ENCODE measurements around the gene TAC4. TPM values are rescaled to one million over a fixed set of nuclear protein-coding genes. Genes with fewer than 3 reads are reported as not detected.
A peak's percentile ranks its signal among the peaks of the same experiment; 100 is the strongest.

The TAC4 gene
- total RNA-seq, 1 experiment from 2014 or later, result not detected

- Histone ChIP-seq H3K27me3 (replicated peaks; ENCODE audit: insufficient read depth, low read depth, low read length, poor library complexity) (no peaks in the 10 kb centered on the region), H3K27ac (ENCODE audit: low read depth, low read length, poor library complexity, severe bottlenecking) (no peak overlapping the region), H3K4me1 (ENCODE audit: insufficient read depth, low read length, poor library complexity, severe bottlenecking) (peaks cover 35% of the 10 kb centered on the region), H3K4me3 (ENCODE audit: low read depth, low read length, poor library complexity, severe bottlenecking) (no peak overlapping the region), H3K36me3 (ENCODE audit: insufficient read depth, low read length, poor library complexity, severe bottlenecking) (peaks cover 90% of the 10 kb centered on the region), H3K9me3 (ENCODE audit: low read depth, low read length, poor library complexity, severe bottlenecking) (no peaks in the 10 kb centered on the region)
- BruUV-seq (replicated peaks), result no TSS peak
- TF ChIP-seq CTCF (conservative IDR thresholded peaks at IDR 0.05; ENCODE audit: low read depth, low read length), result no peak
- no peak for TF ChIP-seq EZH2 (IDR thresholded peaks at IDR 0.05; ENCODE audit: borderline replicate concordance, low read depth, low read length, poor library complexity, severe bottlenecking)
- POLR2A ChIA-PET (ENCODE audit: low non-redundant PET), result no interaction called here
- intact Hi-C loops (cut with micrococcal nuclease; ENCODE audit: unreplicated experiment), result loop anchor here (5.0 kb wide), 1 partner anchor 49 kb away; no protein-coding TSS in a partner anchor
- CTCF ChIA-PET, result no interaction called here
- no peak for DNase-seq (ENCODE audit: low spot score)
Observed at GRCh38 chr17:49821466-49821865, 26.4 kb downstream of the TAC4 start.

- POLR2A ChIA-PET (ENCODE audit: low non-redundant PET), result no interaction called here
- CTCF ChIA-PET, result no interaction called here
- peaks cover 41% of the 10 kb centered on the region for H3K4me1 ChIP-seq (ENCODE audit: insufficient read depth, low read length, poor library complexity, severe bottlenecking)
- no peak overlapping the region for H3K4me3 ChIP-seq (ENCODE audit: low read depth, low read length, poor library complexity, severe bottlenecking)
- BruUV-seq (replicated peaks), result no TSS peak
- H3K27ac ChIP-seq (ENCODE audit: low read depth, low read length, poor library complexity, severe bottlenecking), result peak overlapping the region; percentile 39
- TF ChIP-seq CTCF (conservative IDR thresholded peaks at IDR 0.05; ENCODE audit: low read depth, low read length) (no peak), EZH2 (IDR thresholded peaks at IDR 0.05; ENCODE audit: borderline replicate concordance, low read depth, low read length, poor library complexity, severe bottlenecking) (no peak)
- DNase-seq (ENCODE audit: low spot score), result peak; percentile 51
- H3K36me3 ChIP-seq (ENCODE audit: insufficient read depth, low read length, poor library complexity, severe bottlenecking), result peaks cover 90% of the 10 kb centered on the region
- no peaks in the 10 kb centered on the region for H3K9me3 ChIP-seq (ENCODE audit: low read depth, low read length, poor library complexity, severe bottlenecking)
- H3K27me3 ChIP-seq (replicated peaks; ENCODE audit: insufficient read depth, low read depth, low read length, poor library complexity), result no peaks in the 10 kb centered on the region
- intact Hi-C loops (cut with micrococcal nuclease; ENCODE audit: unreplicated experiment), result loop anchor here (5.0 kb wide), 1 partner anchor 48 kb away; no protein-coding TSS in a partner anchor
Observed at GRCh38 chr17:49820773-49821172, 27.1 kb downstream of the TAC4 start.

- H3K4me1 ChIP-seq (ENCODE audit: insufficient read depth, low read length, poor library complexity, severe bottlenecking), result peaks cover 52% of the 10 kb centered on the region
- H3K27me3 ChIP-seq (replicated peaks; ENCODE audit: insufficient read depth, low read depth, low read length, poor library complexity), result no peaks in the 10 kb centered on the region
- ChIA-PET CTCF (interaction anchor here (0.6 kb wide), 1 partner anchor 34 kb away, joined by 3 read pairs; no protein-coding TSS in a partner anchor), POLR2A (ENCODE audit: low non-redundant PET) (no interaction called here)
- DNase-seq (ENCODE audit: low spot score), result no peak
- no peak overlapping the region for H3K4me3 ChIP-seq (ENCODE audit: low read depth, low read length, poor library complexity, severe bottlenecking)
- intact Hi-C loops (cut with micrococcal nuclease; ENCODE audit: unreplicated experiment), result loop anchor here (5.0 kb wide), 1 partner anchor 47 kb away; no protein-coding TSS in a partner anchor
- TF ChIP-seq CTCF (conservative IDR thresholded peaks at IDR 0.05; ENCODE audit: low read depth, low read length), result no peak
- no peak for TF ChIP-seq EZH2 (IDR thresholded peaks at IDR 0.05; ENCODE audit: borderline replicate concordance, low read depth, low read length, poor library complexity, severe bottlenecking)
- BruUV-seq (replicated peaks), result no TSS peak
- H3K9me3 ChIP-seq (ENCODE audit: low read depth, low read length, poor library complexity, severe bottlenecking), result no peaks in the 10 kb centered on the region
- peaks cover 86% of the 10 kb centered on the region for H3K36me3 ChIP-seq (ENCODE audit: insufficient read depth, low read length, poor library complexity, severe bottlenecking)
- no peak overlapping the region for H3K27ac ChIP-seq (ENCODE audit: low read depth, low read length, poor library complexity, severe bottlenecking)
Observed at GRCh38 chr17:49819651-49820050, 28.2 kb downstream of the TAC4 start.

All from A673 (cell line).